PC-3 (cell line): ENCODE measurements around the gene DDC.

Experiments
- CTCF ChIP-seq: fragments of 300-600 bp; sonication (generic); conservative IDR thresholded peaks from 2 replicates; pipeline ENCODE4 v1.5.1; 2017; ENCODE audit warnings: antibody characterized with exemption, low read depth, mild to moderate bottlenecking, low read length
- EZH2 ChIP-seq: fragments of 300-600 bp; sonication (generic); IDR thresholded peaks from one replicate; pipeline ENCODE4 v1.6.1; 2017; ENCODE audit warnings: antibody characterized with exemption, mild to moderate bottlenecking, low read length; ENCODE audit not compliant: unreplicated experiment
- EZH2phosphoT487 ChIP-seq: fragments of 300-600 bp; sonication (generic); IDR thresholded peaks from 2 replicates; pipeline ENCODE4 v1.6.1; 2018; ENCODE audit warnings: mild to moderate bottlenecking, antibody characterized with exemption, low read length, borderline replicate concordance

- TF ChIP-seq CTCF (no peak), EZH2 (no peak), EZH2phosphoT487 (no peak)
These were observed 78.7 kb downstream of the DDC start for GRCh38 chr7:50486512-50486911.
